BE2C (cell line): ENCODE results near the gene METTL25B.
A peak's percentile ranks its signal among the peaks of the same experiment; 100 is the strongest.

ENCODE experiments used
- DNase-seq: peaks from one replicate; pipeline ENCODE4 v3.0.0-alpha.2; 2020
- H3K27me3 ChIP-seq: fragments of 250-450 bp; sonication (Bioruptor Pico); 2 replicates; pipeline ENCODE4 v1.5.1; 2020; ENCODE audit warnings: mild to moderate bottlenecking
- H3K36me3 ChIP-seq: fragments of 250-450 bp; sonication (Bioruptor Pico); 2 replicates; pipeline ENCODE4 v1.5.1; 2020; ENCODE audit warnings: mild to moderate bottlenecking
- H3K4me1 ChIP-seq: fragments of 250-450 bp; sonication (Bioruptor Pico); 2 replicates; pipeline ENCODE4 v1.5.1; 2020
- H3K4me3 ChIP-seq: 2 replicates; pipeline ENCODE4 v1.5.1; 2011; ENCODE audit warnings: low read depth, low read length
- H3K9me3 ChIP-seq: fragments of 250-450 bp; sonication (Bioruptor Pico); 2 replicates; pipeline ENCODE4 v1.5.1; 2020
- CTCF ChIP-seq: IDR thresholded peaks from 2 replicates; pipeline ENCODE4 v1.5.1; 2012; ENCODE audit warnings: mild to moderate bottlenecking, low read depth, low read length

The METTL25B gene

GRCh38 chr1:156728599-156729462 lies 562 bp downstream of the METTL25B start, which contains the start of gene ISG20L2:
Gene ISG20L2, minus strand, starts transcription at chr1:156728766. Its CDS starts 1,114 bp downstream, at chr1:156727652.
- peak within 1 kb of the TSS; percentile 94 for H3K4me3 ChIP-seq
- no peaks in the 10 kb centered on the region for H3K9me3 ChIP-seq
- DNase-seq, result peak; percentile 95
- no peaks in the 10 kb centered on the region for H3K27me3 ChIP-seq
- H3K4me1 ChIP-seq, result peaks cover 6% of the 10 kb centered on the region
- TF ChIP-seq CTCF, result no peak
- H3K36me3 ChIP-seq, result peaks cover 25% of the 10 kb centered on the region

GRCh38 chr1:156733989-156734584 lies 5.8 kb downstream of the METTL25B start:
- DNase-seq, result no peak
- no peak for TF ChIP-seq CTCF
- no peaks in the 10 kb centered on the region for H3K27me3 ChIP-seq
- H3K36me3 ChIP-seq, result peaks cover 17% of the 10 kb centered on the region
- no peaks in the 10 kb centered on the region for H3K9me3 ChIP-seq
- no peak overlapping the region for H3K4me3 ChIP-seq
- no peaks in the 10 kb centered on the region for H3K4me1 ChIP-seq

- TF ChIP-seq CTCF, result no peak
- Histone ChIP-seq H3K27me3 (no peaks in the 10 kb centered on the region), H3K9me3 (no peaks in the 10 kb centered on the region), H3K4me3 (no peak overlapping the region), H3K4me1 (no peaks in the 10 kb centered on the region), H3K36me3 (peaks cover 28% of the 10 kb centered on the region)
- no peak for DNase-seq
Measured at GRCh38 chr1:156738407-156738806, 10.1 kb downstream of the METTL25B start.

- H3K9me3 ChIP-seq, result no peaks in the 10 kb centered on the region
- TF ChIP-seq CTCF, result no peak
- no peaks in the 10 kb centered on the region for H3K27me3 ChIP-seq
- no peak for DNase-seq
- no peaks in the 10 kb centered on the region for H3K4me1 ChIP-seq
- H3K36me3 ChIP-seq, result peaks cover 33% of the 10 kb centered on the region
- no peak overlapping the region for H3K4me3 ChIP-seq
Measured at GRCh38 chr1:156738916-156739315, 10.6 kb downstream of the METTL25B start.

GRCh38 chr1:156740237-156740740 lies 12.0 kb downstream of the METTL25B start:
- H3K27me3 ChIP-seq, result no peaks in the 10 kb centered on the region
- no peaks in the 10 kb centered on the region for H3K9me3 ChIP-seq
- no peak for DNase-seq
- H3K4me3 ChIP-seq, result peak overlapping the region; percentile 96
- H3K4me1 ChIP-seq, result no peaks in the 10 kb centered on the region
- no peak for TF ChIP-seq CTCF
- peaks cover 43% of the 10 kb centered on the region for H3K36me3 ChIP-seq
